Activated CD8-positive, alpha-beta T cell treated with anti-CD3 and anti-CD28 coated beads, Interleukin-2, amount 10 ng/mL, durations not matched to agents 7 days and 5 days (primary cell): Measurements from ENCODE around the gene PDGFB. TPM values are rescaled to one million over a fixed set of nuclear protein-coding genes. Genes with fewer than 3 reads are reported as not detected.

Experiments used
- ATAC-seq: fragments of 150-1000 bp; cut with Tn5 transposase; one replicate; pipeline ENCODE4 v1.10.0; 2021; ENCODE audit warnings: moderate library complexity
- CTCF ChIA-PET: fragments of 350-600 bp; sonication (Branson Sonifier 250); formaldehyde crosslinking; loops from one replicate; lab custom pipeline; 2021; ENCODE audit warnings: antibody characterized with exemption; lab: Charles Lee
- POLR2A ChIA-PET: fragments of 350-600 bp; sonication (Branson Sonifier 250); formaldehyde crosslinking; loops from one replicate; lab custom pipeline; 2021; ENCODE audit warnings: antibody characterized with exemption; lab: Charles Lee
- DNase-seq: peaks from one replicate; pipeline ENCODE4 v3.0.0-alpha.2; 2020
- H3K27ac Mint-ChIP-seq: one replicate; pipeline ENCODE4 v1.8.0; 2021; ENCODE audit warnings: mild to moderate bottlenecking, mixed read lengths
- H3K27me3 Mint-ChIP-seq: one replicate; pipeline ENCODE4 v1.8.0; 2021; ENCODE audit warnings: low read depth, mixed read lengths
- H3K36me3 Mint-ChIP-seq: one replicate; pipeline ENCODE4 v1.8.0; 2021; ENCODE audit warnings: low read depth, mixed read lengths
- H3K4me1 Mint-ChIP-seq: one replicate; pipeline ENCODE4 v1.8.0; 2021; ENCODE audit warnings: low read depth, mixed read lengths
- H3K4me3 Mint-ChIP-seq: one replicate; pipeline ENCODE4 v1.8.0; 2021; ENCODE audit warnings: mild to moderate bottlenecking, mixed read lengths
- H3K9me3 Mint-ChIP-seq: one replicate; pipeline ENCODE4 v1.8.0; 2022; ENCODE audit warnings: mixed read lengths; ENCODE audit not compliant: insufficient read depth
- total RNA-seq, 2 experiments: library from RNA; stranded (reverse); gene quantifications; one replicate each; pipeline ENCODE4 v1.2.3, GENCODE V29; 2021

The PDGFB gene
- total RNA-seq, 2 experiments from 2014 or later = 0.18 to 0.34 TPM

GRCh38 chr22:39250838-39251237 is 6.1 kb upstream of the PDGFB start:
- Mint-ChIP-seq H3K4me3 (no peak overlapping the region), H3K27me3 (peaks cover 34% of the 10 kb centered on the region), H3K36me3 (no peaks in the 10 kb centered on the region), H3K4me1 (peaks cover 30% of the 10 kb centered on the region), H3K27ac (no peak overlapping the region), H3K9me3 (no peaks in the 10 kb centered on the region)
- ChIA-PET POLR2A (no interaction called here), CTCF (interaction anchor here (1.1 kb wide), 1 partner anchor 80 kb away, joined by 3 read pairs; no protein-coding TSS in a partner anchor)
- ATAC-seq = no peak
- no peak for DNase-seq

DNA sequence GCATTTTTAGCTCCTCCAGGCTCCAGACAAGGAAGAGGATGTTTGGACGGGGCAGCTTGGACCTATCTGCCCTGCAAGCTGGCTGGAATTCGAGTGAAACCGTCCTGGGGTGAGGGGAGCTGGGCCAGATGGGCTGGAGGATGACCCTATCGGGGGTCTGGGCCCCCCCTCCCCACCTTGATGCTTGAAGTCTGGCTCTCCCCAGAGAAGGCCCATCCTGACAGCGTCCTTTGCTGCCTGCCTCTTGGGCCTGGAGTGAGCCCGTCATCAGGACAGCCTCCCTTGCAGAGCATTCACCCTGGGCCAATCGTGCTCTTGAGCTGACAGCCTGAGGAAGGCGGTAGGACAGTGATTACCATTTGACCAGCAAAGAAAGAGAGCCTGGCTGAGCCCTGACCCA is 5.3 kb upstream of the PDGFB start:
- POLR2A ChIA-PET = no interaction called here

DNA sequence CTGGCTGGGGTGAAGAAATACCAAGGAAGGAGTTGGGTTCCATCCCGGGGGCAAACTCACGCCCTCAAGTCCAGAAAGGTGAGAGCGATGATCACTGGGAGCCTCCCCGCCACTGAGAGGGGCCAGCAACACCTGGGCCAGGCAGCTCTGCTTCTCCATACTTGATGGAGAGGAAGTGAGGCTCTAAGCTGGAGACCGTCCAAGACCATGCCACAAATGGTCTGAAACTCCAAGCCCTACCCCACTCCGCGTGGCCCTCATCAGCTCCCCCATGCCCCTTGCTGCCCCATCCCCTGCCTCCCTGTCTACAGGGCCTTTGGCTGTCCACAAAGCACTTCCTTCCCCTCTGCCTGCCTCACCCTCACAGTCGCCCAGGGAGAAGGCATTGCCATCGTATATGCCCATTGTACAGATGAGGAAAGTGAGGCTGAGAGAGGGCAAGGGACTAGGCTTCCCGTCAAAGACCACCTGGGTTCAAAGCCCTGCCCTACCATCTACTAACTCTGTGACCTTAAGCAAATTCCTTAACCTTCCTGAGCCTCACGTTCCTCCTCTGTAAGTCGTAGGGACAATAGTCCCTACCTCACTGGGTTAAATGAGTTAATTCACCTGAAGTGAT is 4.4 kb upstream of the PDGFB start:
- no peaks in the 10 kb centered on the region for H3K36me3 Mint-ChIP-seq
- H3K4me3 Mint-ChIP-seq = no peak overlapping the region
- H3K27ac Mint-ChIP-seq = no peak overlapping the region
- peaks cover 43% of the 10 kb centered on the region for H3K27me3 Mint-ChIP-seq
- DNase-seq (no peak), ATAC-seq (no peak)
- H3K4me1 Mint-ChIP-seq = peaks cover 18% of the 10 kb centered on the region
- CTCF ChIA-PET = no interaction called here
- no peaks in the 10 kb centered on the region for H3K9me3 Mint-ChIP-seq
- POLR2A ChIA-PET = no interaction called here

More for the DNA sequence above, 5.3 kb upstream of the PDGFB start:
- Mint-ChIP-seq H3K27me3 (peaks cover 39% of the 10 kb centered on the region), H3K36me3 (no peaks in the 10 kb centered on the region), H3K27ac (no peak overlapping the region), H3K4me3 (no peak overlapping the region), H3K9me3 (no peaks in the 10 kb centered on the region), H3K4me1 (peaks cover 23% of the 10 kb centered on the region)
- CTCF ChIA-PET = interaction anchor here (1.1 kb wide), 1 partner anchor 79 kb away, joined by 3 read pairs; no protein-coding TSS in a partner anchor
- ATAC-seq (no peak), DNase-seq (no peak)

DNA sequence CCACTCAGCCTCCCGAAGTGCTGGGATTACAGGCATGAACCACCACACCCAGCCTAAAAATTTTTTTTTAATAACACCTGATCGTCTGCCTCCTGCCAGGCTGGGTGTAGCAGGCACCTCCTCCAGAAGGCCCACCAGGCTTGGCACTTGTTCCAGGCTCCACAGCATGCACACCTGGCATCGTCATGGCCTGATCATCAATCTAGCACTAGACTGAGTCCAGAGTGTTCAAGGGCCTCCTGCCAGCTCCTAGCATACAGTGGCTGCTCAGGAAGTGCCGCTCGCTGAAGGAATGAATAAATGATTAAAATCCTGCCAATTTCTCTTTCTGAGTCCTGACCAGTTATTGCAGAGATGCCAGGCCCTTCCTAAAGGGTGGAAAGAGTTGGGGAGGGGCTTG is 3.5 kb upstream of the PDGFB start:
- H3K27me3 Mint-ChIP-seq = peaks cover 48% of the 10 kb centered on the region
- peaks cover 17% of the 10 kb centered on the region for H3K4me1 Mint-ChIP-seq
- no peak for DNase-seq
- H3K9me3 Mint-ChIP-seq = no peaks in the 10 kb centered on the region
- CTCF ChIA-PET = interaction anchor here (1.7 kb wide), 1 partner anchor 58 kb away, joined by 4 read pairs; no protein-coding TSS in a partner anchor
- no peak overlapping the region for H3K4me3 Mint-ChIP-seq
- H3K36me3 Mint-ChIP-seq = no peaks in the 10 kb centered on the region
- ATAC-seq = no peak
- POLR2A ChIA-PET = no interaction called here
- H3K27ac Mint-ChIP-seq = no peak overlapping the region

DNA sequence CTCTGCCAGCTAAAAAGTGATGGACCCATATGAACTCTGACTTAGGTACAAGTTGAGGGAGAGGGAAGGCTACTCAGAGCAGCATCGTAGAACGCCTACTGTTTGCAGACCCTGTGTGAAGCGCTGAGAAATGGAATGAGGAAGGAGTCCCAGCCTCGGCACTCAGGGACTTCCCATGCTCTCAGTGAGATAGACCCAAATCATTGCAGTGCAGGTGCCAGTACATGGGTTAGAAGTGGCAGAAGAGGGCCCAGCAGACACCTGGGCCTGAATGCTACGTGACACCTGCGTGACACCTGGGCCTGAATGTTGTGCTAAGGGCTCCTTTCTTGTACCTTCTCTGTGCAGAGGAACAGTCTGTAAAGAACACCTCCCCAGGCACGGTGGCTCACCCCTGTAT is 2.6 kb upstream of the PDGFB start:
- ChIA-PET CTCF (interaction anchor here (0.9 to 1.7 kb wide), 2 partner anchors 59 to 76 kb away, joined by 3 to 4 read pairs; no protein-coding TSS in a partner anchor), POLR2A (no interaction called here)
- DNase-seq (no peak), ATAC-seq (no peak)
- H3K27ac Mint-ChIP-seq = no peak overlapping the region
- H3K4me3 Mint-ChIP-seq = no peak overlapping the region
- no peaks in the 10 kb centered on the region for H3K36me3 Mint-ChIP-seq
- H3K27me3 Mint-ChIP-seq = peaks cover 52% of the 10 kb centered on the region
- no peaks in the 10 kb centered on the region for H3K9me3 Mint-ChIP-seq
- H3K4me1 Mint-ChIP-seq = peaks cover 13% of the 10 kb centered on the region

DNA sequence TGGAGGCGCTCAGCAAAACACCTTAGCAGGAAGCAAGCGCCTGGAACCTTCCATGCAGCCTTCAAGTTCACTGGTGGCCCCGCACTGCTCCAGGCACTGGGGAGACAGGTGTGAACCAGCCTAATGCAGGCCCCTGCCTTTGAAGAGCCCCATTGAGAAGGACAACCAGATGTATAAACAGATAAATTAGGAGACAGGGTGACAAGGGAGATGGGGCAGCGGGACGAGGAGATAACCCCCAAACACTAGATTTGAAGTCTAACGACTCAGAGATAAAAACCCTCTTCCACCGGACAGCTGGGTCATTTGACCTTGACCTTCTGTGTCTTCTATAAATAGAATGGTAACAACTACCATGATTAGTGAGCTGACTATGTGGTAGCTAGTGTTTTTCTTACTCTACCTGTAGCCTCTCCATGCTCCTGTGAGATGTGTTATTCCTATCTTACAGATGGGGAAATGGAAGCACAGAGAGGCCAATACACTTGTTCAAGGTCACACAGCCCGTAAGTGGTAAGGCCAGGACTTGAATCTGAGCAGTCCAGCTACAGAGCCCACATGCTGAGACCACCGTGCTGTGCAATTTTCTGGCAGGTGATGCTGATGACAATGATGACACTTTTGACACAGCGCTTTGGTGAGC is 2.0 kb upstream of the PDGFB start:
- ATAC-seq (no peak), DNase-seq (no peak)
- peaks cover 52% of the 10 kb centered on the region for H3K27me3 Mint-ChIP-seq
- CTCF ChIA-PET = interaction anchor here (0.9 to 1.7 kb wide), 2 partner anchors 60 to 75 kb away, joined by 3 to 4 read pairs; no protein-coding TSS in a partner anchor
- H3K9me3 Mint-ChIP-seq = no peaks in the 10 kb centered on the region
- peaks cover 13% of the 10 kb centered on the region for H3K4me1 Mint-ChIP-seq
- no peak overlapping the region for H3K4me3 Mint-ChIP-seq
- POLR2A ChIA-PET = no interaction called here
- no peak overlapping the region for H3K27ac Mint-ChIP-seq
- no peaks in the 10 kb centered on the region for H3K36me3 Mint-ChIP-seq

GRCh38 chr22:39246217-39246616 is 1.4 kb upstream of the PDGFB start:
- no peak for DNase-seq
- Mint-ChIP-seq H3K27me3 (peaks cover 52% of the 10 kb centered on the region), H3K27ac (no peak overlapping the region), H3K9me3 (no peaks in the 10 kb centered on the region), H3K4me3 (no peak overlapping the region), H3K36me3 (no peaks in the 10 kb centered on the region), H3K4me1 (peaks cover 19% of the 10 kb centered on the region)
- ChIA-PET CTCF (interaction anchor here (0.9 to 1.7 kb wide), 2 partner anchors 60 to 75 kb away, joined by 3 to 4 read pairs; no protein-coding TSS in a partner anchor), POLR2A (no interaction called here)
- ATAC-seq = no peak

DNA sequence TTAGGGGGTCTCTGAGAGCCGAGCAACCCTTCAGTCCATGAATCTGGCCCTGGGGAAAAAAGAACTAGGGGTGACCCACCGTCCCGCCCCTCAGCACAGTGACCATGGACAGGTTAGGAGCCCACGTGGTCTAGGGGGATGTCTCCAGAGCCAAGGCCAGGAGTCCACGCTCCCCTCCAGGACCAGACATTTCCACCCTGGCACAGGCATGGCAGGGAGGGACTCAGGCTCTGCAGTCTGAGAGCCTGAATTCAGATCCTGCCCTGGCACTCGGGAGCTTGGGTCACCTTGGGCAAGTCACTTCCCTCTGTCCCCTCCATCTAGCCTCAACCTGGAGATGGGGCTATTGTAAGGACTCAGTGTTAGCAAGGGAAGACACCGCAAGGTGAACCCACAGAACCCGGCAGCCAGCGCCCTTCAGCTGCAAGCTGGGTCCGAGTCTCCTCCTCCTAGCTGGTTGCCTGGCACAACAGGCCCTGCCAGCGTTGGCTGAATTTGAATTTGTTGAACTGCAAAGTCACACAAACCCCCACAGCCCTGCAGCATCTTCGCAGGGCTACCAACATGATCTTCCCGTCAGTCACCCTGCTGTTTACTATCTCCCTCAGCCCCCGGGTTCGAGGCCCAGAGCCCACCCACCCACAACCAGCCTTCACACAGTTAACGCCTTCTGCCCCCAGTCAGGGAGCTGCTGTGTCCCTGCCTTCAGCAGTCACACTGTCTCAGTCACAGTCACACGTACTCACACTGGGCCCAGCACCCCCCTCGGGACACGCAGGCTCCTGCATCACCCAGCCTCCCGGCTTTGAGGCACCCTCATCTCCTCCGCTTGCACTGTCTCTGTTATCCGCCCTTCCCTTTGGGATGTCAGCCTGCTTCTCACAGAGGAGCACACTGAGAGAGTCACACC is 603 bp upstream of the PDGFB start:
- ChIA-PET CTCF (interaction anchor here (1.1 kb wide), 1 partner anchor 66 kb away, joined by 3 read pairs; no protein-coding TSS in a partner anchor), POLR2A (no interaction called here)
- DNase-seq (no peak), ATAC-seq (no peak)
- Mint-ChIP-seq H3K4me1 (peaks cover 27% of the 10 kb centered on the region), H3K27me3 (peaks cover 53% of the 10 kb centered on the region), H3K4me3 (no peak overlapping the region), H3K36me3 (no peaks in the 10 kb centered on the region), H3K9me3 (no peaks in the 10 kb centered on the region), H3K27ac (no peak overlapping the region)

- ChIA-PET CTCF (no interaction called here), POLR2A (no interaction called here)
- peak overlapping the region; percentile 5 for H3K4me3 Mint-ChIP-seq
- no peaks in the 10 kb centered on the region for H3K9me3 Mint-ChIP-seq
- H3K27ac Mint-ChIP-seq = no peak overlapping the region
- no peaks in the 10 kb centered on the region for H3K36me3 Mint-ChIP-seq
- peaks cover 51% of the 10 kb centered on the region for H3K27me3 Mint-ChIP-seq
- peaks cover 38% of the 10 kb centered on the region for H3K4me1 Mint-ChIP-seq
- DNase-seq = no peak
- no peak for ATAC-seq
Observed at GRCh38 chr22:39244136-39244495, 666 bp downstream of the PDGFB start.

- POLR2A ChIA-PET = no interaction called here
- DNase-seq = no peak
- CTCF ChIA-PET = no interaction called here
- H3K9me3 Mint-ChIP-seq = no peaks in the 10 kb centered on the region
- H3K27ac Mint-ChIP-seq = no peak overlapping the region
- H3K4me3 Mint-ChIP-seq = peak overlapping the region; percentile 53
- no peak for ATAC-seq
- H3K27me3 Mint-ChIP-seq = peaks cover 51% of the 10 kb centered on the region
- H3K36me3 Mint-ChIP-seq = no peaks in the 10 kb centered on the region
- peaks cover 42% of the 10 kb centered on the region for H3K4me1 Mint-ChIP-seq
Observed at GRCh38 chr22:39243439-39244135, 1.2 kb downstream of the PDGFB start.
